Measurements from ENCODE around the gene TLE5. TPM values are rescaled to one million over a fixed set of nuclear protein-coding genes. Genes with fewer than 3 reads are reported as not detected.

TLE5 gene
- polyA plus RNA-seq, 1 donor (not counting 4 experiments of a cell fraction or from before 2014, with no cell fraction given): 249 TPM

GRCh38 chr19:3004522-3004921 lies 57.8 kb downstream of the TLE5 start:
- Histone ChIP-seq H3K4me1 (ENCODE audit: control insufficient read depth, extremely low read depth, insufficient read depth, low read length) (no peaks in the 10 kb centered on the region), H3K9me1 (ENCODE audit: control insufficient read depth, extremely low read depth, insufficient read depth, low read length) (no peaks in the 10 kb centered on the region), H3K9me3 (ENCODE audit: control insufficient read depth, low read depth, low read length) (no peaks in the 10 kb centered on the region), H3K79me2 (ENCODE audit: control insufficient read depth, insufficient read depth, low read length) (no peaks in the 10 kb centered on the region), H3K27me3 (ENCODE audit: control insufficient read depth, extremely low read depth, insufficient read depth, low read length) (no peaks in the 10 kb centered on the region), H3K4me3 (ENCODE audit: control insufficient read depth in 2 of 3, extremely low read depth in 1 of 3, insufficient read depth in 2 of 3, low read depth in 1 of 3, low read length in 3 of 3) (no peak overlapping the region), H3K4me2 (ENCODE audit: control insufficient read depth, extremely low read depth, insufficient read depth, low read depth, low read length) (no peak overlapping the region), H3K27ac (ENCODE audit: control insufficient read depth, insufficient read depth, low read length) (no peak overlapping the region), H4K20me1 (ENCODE audit: control insufficient read depth, extremely low read depth, insufficient read depth, low read length) (no peaks in the 10 kb centered on the region), H3K9ac (ENCODE audit: control insufficient read depth, extremely low read depth, insufficient read depth, low read length) (no peak overlapping the region), H3K36me3 (ENCODE audit: control insufficient read depth in 2 of 2, extremely low read depth in 1 of 2, insufficient read depth in 2 of 2, low read length in 2 of 2) (no peaks in the 10 kb centered on the region), H2AFZ (ENCODE audit: control insufficient read depth, low read length) (no peak overlapping the region)
- FAIRE-seq (no peak), DNase-seq (ENCODE audit: low read depth, low spot score) (no peak)
- TF ChIP-seq EZH2 (IDR thresholded peaks at IDR 0.05; ENCODE audit: low read length): no peak
- TF ChIP-seq CTCF (optimal IDR thresholded peaks at IDR 0.05 in 1 of 3, IDR thresholded peaks at IDR 0.05 in 1 of 3, conservative IDR thresholded peaks at IDR 0.05 in 1 of 3; ENCODE audit: extremely low read depth in 1 of 3, insufficient read depth in 2 of 3, low read length in 3 of 3): no peak
- dilution Hi-C loops (cut with MboI; ENCODE audit: extremely low pct_ligation_motif_present, low sequenced_read_pairs): no loop called here

GRCh38 chr19:3003046-3003445 lies 59.2 kb downstream of the TLE5 start:
- FAIRE-seq (no peak), DNase-seq (ENCODE audit: low read depth, low spot score) (no peak)
- dilution Hi-C loops (cut with MboI; ENCODE audit: extremely low pct_ligation_motif_present, low sequenced_read_pairs): no loop called here
- Histone ChIP-seq H3K27ac (ENCODE audit: control insufficient read depth, insufficient read depth, low read length) (no peak overlapping the region), H4K20me1 (ENCODE audit: control insufficient read depth, extremely low read depth, insufficient read depth, low read length) (no peaks in the 10 kb centered on the region), H3K4me2 (ENCODE audit: control insufficient read depth, extremely low read depth, insufficient read depth, low read depth, low read length) (no peak overlapping the region), H3K9me1 (ENCODE audit: control insufficient read depth, extremely low read depth, insufficient read depth, low read length) (no peaks in the 10 kb centered on the region), H3K4me3 (ENCODE audit: control insufficient read depth in 2 of 3, extremely low read depth in 1 of 3, insufficient read depth in 2 of 3, low read depth in 1 of 3, low read length in 3 of 3) (no peak overlapping the region), H3K79me2 (ENCODE audit: control insufficient read depth, insufficient read depth, low read length) (no peaks in the 10 kb centered on the region), H2AFZ (ENCODE audit: control insufficient read depth, low read length) (no peak overlapping the region), H3K9ac (ENCODE audit: control insufficient read depth, extremely low read depth, insufficient read depth, low read length) (no peak overlapping the region), H3K4me1 (ENCODE audit: control insufficient read depth, extremely low read depth, insufficient read depth, low read length) (no peaks in the 10 kb centered on the region), H3K9me3 (ENCODE audit: control insufficient read depth, low read depth, low read length) (no peaks in the 10 kb centered on the region), H3K36me3 (ENCODE audit: control insufficient read depth in 2 of 2, extremely low read depth in 1 of 2, insufficient read depth in 2 of 2, low read length in 2 of 2) (no peaks in the 10 kb centered on the region), H3K27me3 (ENCODE audit: control insufficient read depth, extremely low read depth, insufficient read depth, low read length) (no peaks in the 10 kb centered on the region)
- TF ChIP-seq EZH2 (IDR thresholded peaks at IDR 0.05; ENCODE audit: low read length) (no peak), CTCF (optimal IDR thresholded peaks at IDR 0.05 in 1 of 3, IDR thresholded peaks at IDR 0.05 in 1 of 3, conservative IDR thresholded peaks at IDR 0.05 in 1 of 3; ENCODE audit: extremely low read depth in 1 of 3, insufficient read depth in 2 of 3, low read length in 3 of 3) (no peak)

Other genes starting within 250 kb of the TLE5 start
- gene ZNF554, start 242.6 kb downstream of the TLE5 start, polyA plus RNA-seq: 2.2 to 3.0 TPM (median 2.7 TPM) in 3 replicates
- gene ZNF555, start 221.0 kb downstream of the TLE5 start, polyA plus RNA-seq: 3.3 to 4.3 TPM (median 3.9 TPM) in 3 replicates
- gene ZNF556, start 195.2 kb downstream of the TLE5 start, polyA plus RNA-seq: 0.01 to 0.05 TPM in 2 of 3 replicates, not detected in the other
- gene ZNF57, start 161.6 kb downstream of the TLE5 start, polyA plus RNA-seq: 9.4 to 10.1 TPM (median 9.7 TPM) in 3 replicates
- gene ZNF77, start 117.5 kb downstream of the TLE5 start, polyA plus RNA-seq: 4.7 to 6.0 TPM (median 5.2 TPM) in 3 replicates
- gene TLE6, start 84.9 kb downstream of the TLE5 start, polyA plus RNA-seq: 0.41 to 1.2 TPM (median 0.43 TPM) in 3 replicates
- gene TLE2, start 33.2 kb downstream of the TLE5 start, polyA plus RNA-seq: 0.70 to 1.0 TPM (median 0.88 TPM) in 3 replicates
- 12.7 to 47.8 TPM (median 17.6 TPM) in 3 replicates for gene GNA11, start 31.9 kb upstream of the TLE5 start, polyA plus RNA-seq
- gene GNA15, start 73.5 kb upstream of the TLE5 start, polyA plus RNA-seq: 60.0 to 77.0 TPM (median 71.9 TPM) in 3 replicates
- 0.08 to 0.14 TPM in 2 of 3 replicates, not detected in the other for gene S1PR4, start 116.3 kb upstream of the TLE5 start, polyA plus RNA-seq
- 40.5 to 72.7 TPM (median 72.1 TPM) in 3 replicates for gene NCLN, start 123.4 kb upstream of the TLE5 start, polyA plus RNA-seq
- gene CELF5, start 162.2 kb upstream of the TLE5 start, polyA plus RNA-seq: 0.04 to 0.05 TPM (median 0.04 TPM) in 3 replicates

Measured in keratinocyte (primary cell).